ENCODE results near the gene NANOS2. TPM values are rescaled to one million over a fixed set of nuclear protein-coding genes. Genes with fewer than 3 reads are reported as not detected.

The NANOS2 gene
- total RNA-seq (not detected), polyA plus RNA-seq (ENCODE audit: insufficient read length in 6 of 6) (not detected)
- long read RNA-seq, donor 1 = 0 reads
- long read RNA-seq, donor 2 = 0 reads
- long read RNA-seq, donor 3 = 0 reads
- long read RNA-seq, donor 4 = 0 reads
- long read RNA-seq, donor 5 = 0 reads
- long read RNA-seq, donor 6 = 0 reads
- long read RNA-seq, donor 7 = 0 reads
- long read RNA-seq, donor 8 = 0 reads
- long read RNA-seq, donor 9 = 0 reads
- long read RNA-seq, donor 10 = 0 reads
- long read RNA-seq, donor 11 = 0 reads
- long read RNA-seq, donor 12 = 0 reads

DNA sequence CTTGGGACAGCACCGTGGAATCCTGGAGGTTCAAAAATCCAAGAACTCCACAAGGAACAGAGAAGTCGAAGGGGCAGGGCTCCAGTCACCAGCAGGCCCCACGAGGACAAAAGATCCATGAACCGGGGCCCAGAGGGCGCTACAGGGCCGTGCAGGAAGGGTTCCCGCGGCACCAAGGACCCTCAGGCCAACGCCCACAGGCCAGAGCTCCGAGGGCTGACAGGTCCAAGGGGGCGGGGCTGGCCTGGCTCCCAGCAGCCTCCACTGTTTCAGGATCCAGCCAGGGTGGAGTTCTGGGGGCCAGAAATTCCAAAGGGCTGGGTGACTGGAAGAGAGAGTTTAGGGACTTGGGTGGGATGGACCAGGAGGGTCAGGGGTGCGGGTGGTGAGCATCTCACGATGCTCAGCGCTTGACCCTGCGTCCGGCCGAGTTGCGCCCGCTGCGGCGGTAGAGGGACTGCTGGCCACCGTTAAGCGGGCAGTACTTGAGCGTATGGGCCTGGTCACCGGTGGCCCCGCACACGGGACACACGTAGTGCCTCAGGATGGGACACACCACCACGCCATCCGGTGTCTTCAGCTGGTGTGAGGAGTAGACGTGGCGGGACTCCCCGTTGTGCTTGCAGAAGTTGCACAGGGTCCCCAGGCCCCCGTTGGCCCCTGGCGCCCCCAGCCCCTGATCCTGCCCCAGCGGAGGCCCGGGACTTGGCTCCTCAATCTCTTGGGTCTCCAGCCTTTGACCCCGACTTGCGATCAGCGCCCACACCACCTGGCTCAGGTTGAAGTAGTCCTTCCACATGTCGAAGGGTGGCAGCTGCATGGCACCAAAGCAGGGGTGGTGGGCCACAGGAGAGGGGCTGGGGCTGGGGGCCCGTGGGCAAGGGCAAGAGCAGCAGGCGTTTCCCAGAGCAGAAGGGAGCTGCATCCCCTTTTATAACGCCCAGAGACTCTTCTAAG lies at the start of gene NANOS2:
Gene NANOS2 (minus strand): TSS at position 905 of the 957 bp plus-strand sequence. CDS start 85 bp downstream, at position 820.
- TF ChIP-seq CTCF (IDR thresholded peaks at IDR 0.05) = no peak
- intact Hi-C loops (cut with DNase I) = no loop called here
- no peak within 1 kb of the TSS for H3K4me3 ChIP-seq
- no peaks in the 10 kb centered on the region for H3K4me1 ChIP-seq
- H3K9me3 ChIP-seq = no peaks in the 10 kb centered on the region
- peaks cover 0 to 46% of the 10 kb centered on the region in 2 donors for H3K27me3 ChIP-seq
- DNase-seq (peak in 1 of 4 donors; percentile 69), ATAC-seq (peak; percentile 27)
- no peaks in the 10 kb centered on the region for H3K36me3 ChIP-seq
- H3K27ac ChIP-seq = no peak within 1 kb of the TSS

DNA sequence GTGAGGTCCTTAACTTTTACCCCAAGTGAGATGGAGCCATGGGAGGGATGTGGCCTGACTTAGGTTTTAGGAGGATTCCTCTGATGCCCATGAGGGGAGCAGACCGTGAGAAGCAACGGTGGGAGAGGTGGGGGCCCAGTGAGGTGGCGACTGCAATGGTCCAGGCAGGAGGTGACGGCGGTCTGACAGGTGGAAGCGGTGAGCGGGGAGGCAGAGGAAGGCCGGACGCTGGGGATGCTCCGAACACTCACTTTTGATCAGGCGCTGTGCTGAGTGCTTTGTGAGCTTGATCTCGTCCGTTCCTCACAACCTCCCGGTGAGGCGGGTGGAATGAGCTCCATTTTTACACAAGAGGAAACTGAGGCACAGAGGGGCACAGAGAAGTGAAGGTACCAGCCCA lies 47.4 kb upstream of the NANOS2 start:
- H3K4me3 ChIP-seq = no peak overlapping the region
- H3K27me3 ChIP-seq = peaks cover 0 to 46% of the 10 kb centered on the region in 2 donors
- H3K4me1 ChIP-seq = peaks cover 0 to 8% of the 10 kb centered on the region in 2 donors
- DNase-seq (peak in 1 of 4 donors; percentile 45), ATAC-seq (no peak)
- intact Hi-C loops (cut with DNase I) = no loop called here
- no peak overlapping the region for H3K27ac ChIP-seq
- no peaks in the 10 kb centered on the region for H3K9me3 ChIP-seq
- no peak for TF ChIP-seq CTCF (IDR thresholded peaks at IDR 0.05)
- H3K36me3 ChIP-seq = no peaks in the 10 kb centered on the region

GRCh38 chr19:45960595-45961235 lies 46.1 kb upstream of the NANOS2 start:
- intact Hi-C loops (cut with DNase I) = no loop called here
- H3K4me1 ChIP-seq = peaks cover 0 to 8% of the 10 kb centered on the region in 2 donors
- ATAC-seq (no peak), DNase-seq (peak in 1 of 4 donors; percentile 59)
- H3K27ac ChIP-seq = peak overlapping the region in 1 of 2 donors; percentile 28
- peaks cover 0 to 47% of the 10 kb centered on the region in 2 donors for H3K27me3 ChIP-seq
- H3K9me3 ChIP-seq = no peaks in the 10 kb centered on the region
- no peaks in the 10 kb centered on the region for H3K36me3 ChIP-seq
- no peak overlapping the region for H3K4me3 ChIP-seq
- no peak for TF ChIP-seq CTCF (IDR thresholded peaks at IDR 0.05)

- Histone ChIP-seq H3K36me3 (no peaks in the 10 kb centered on the region), H3K9me3 (no peaks in the 10 kb centered on the region), H3K4me3 (no peak overlapping the region), H3K4me1 (peaks cover 0 to 8% of the 10 kb centered on the region in 2 donors), H3K27ac (peak overlapping the region; percentile 13 to 28), H3K27me3 (peaks cover 0 to 51% of the 10 kb centered on the region in 2 donors)
- no peak for ATAC-seq
- DNase-seq = no peak
- no peak for TF ChIP-seq CTCF (IDR thresholded peaks at IDR 0.05)
- intact Hi-C loops (cut with DNase I) = no loop called here
These were observed 45.0 kb upstream of the NANOS2 start for GRCh38 chr19:45959517-45960025.

Data from left lung (tissue), 14 donors.